ENCODE measurements around the gene TRPT1.

TRPT1 gene

GRCh38 chr11:64206457-64207255 lies 19.3 kb downstream of the TRPT1 start, which contains the start of gene FERMT3:
Gene FERMT3 (plus strand): TSS chr11:64206721. CDS start chr11:64207365, 644 bp downstream.
- no peak for DNase-seq

GRCh38 chr11:64204464-64204989 lies 21.5 kb downstream of the TRPT1 start:
- DNase-seq: no peak

- DNase-seq: no peak
These were observed 21.9 kb downstream of the TRPT1 start for GRCh38 chr11:64204080-64204440.

- DNase-seq: no peak
These were observed 22.4 kb downstream of the TRPT1 start for GRCh38 chr11:64203421-64204079.

- no peak for DNase-seq
These were observed 23.0 kb downstream of the TRPT1 start for GRCh38 chr11:64202992-64203391.

- no peak for DNase-seq
These were observed 24.4 kb downstream of the TRPT1 start for GRCh38 chr11:64201543-64201942.

GRCh38 chr11:64198511-64198910 lies 27.5 kb downstream of the TRPT1 start:
- no peak for DNase-seq

- no peak for DNase-seq
These were observed 29.4 kb downstream of the TRPT1 start for GRCh38 chr11:64196626-64197025.

GRCh38 chr11:64192434-64192833 lies 33.6 kb downstream of the TRPT1 start:
- DNase-seq: no peak

- no peak for DNase-seq
These were observed 39.4 kb downstream of the TRPT1 start for GRCh38 chr11:64186492-64187165.

- peak; percentile 86 for DNase-seq
These were observed 40.1 kb downstream of the TRPT1 start, which contains the start of gene STIP1 for GRCh38 chr11:64185693-64186491. Gene STIP1 (plus strand): TSS chr11:64186171. CDS start chr11:64186262, 91 bp downstream.

- DNase-seq: no peak
These were observed 40.8 kb downstream of the TRPT1 start for GRCh38 chr11:64185175-64185692.

- DNase-seq: no peak
These were observed 42.1 kb downstream of the TRPT1 start for GRCh38 chr11:64183890-64184289.

GRCh38 chr11:64181506-64182411 lies 44.2 kb downstream of the TRPT1 start:
- DNase-seq: no peak

GRCh38 chr11:64180891-64181290 lies 45.1 kb downstream of the TRPT1 start:
- no peak for DNase-seq

- no peak for DNase-seq
These were observed 46.9 kb downstream of the TRPT1 start for GRCh38 chr11:64178951-64179639.

GRCh38 chr11:64178203-64178602 lies 47.8 kb downstream of the TRPT1 start:
- no peak for DNase-seq

- DNase-seq: no peak
These were observed 49.2 kb downstream of the TRPT1 start for GRCh38 chr11:64176751-64177150.
